Activated naive CD4-positive, alpha-beta T cell (primary cell): ENCODE measurements around the gene OAS2.
"Not testable (repeated sequence)": the region's sequence is repeated elsewhere in the genome, so short reads cannot be mapped to it uniquely, and the experiment has no call there.

ENCODE experiments used
- DNase-seq, 4 experiments: peaks; one replicate each; lab custom pipeline; 2025; lab: John Stamatoyannopoulos, UW

The OAS2 gene

DNA sequence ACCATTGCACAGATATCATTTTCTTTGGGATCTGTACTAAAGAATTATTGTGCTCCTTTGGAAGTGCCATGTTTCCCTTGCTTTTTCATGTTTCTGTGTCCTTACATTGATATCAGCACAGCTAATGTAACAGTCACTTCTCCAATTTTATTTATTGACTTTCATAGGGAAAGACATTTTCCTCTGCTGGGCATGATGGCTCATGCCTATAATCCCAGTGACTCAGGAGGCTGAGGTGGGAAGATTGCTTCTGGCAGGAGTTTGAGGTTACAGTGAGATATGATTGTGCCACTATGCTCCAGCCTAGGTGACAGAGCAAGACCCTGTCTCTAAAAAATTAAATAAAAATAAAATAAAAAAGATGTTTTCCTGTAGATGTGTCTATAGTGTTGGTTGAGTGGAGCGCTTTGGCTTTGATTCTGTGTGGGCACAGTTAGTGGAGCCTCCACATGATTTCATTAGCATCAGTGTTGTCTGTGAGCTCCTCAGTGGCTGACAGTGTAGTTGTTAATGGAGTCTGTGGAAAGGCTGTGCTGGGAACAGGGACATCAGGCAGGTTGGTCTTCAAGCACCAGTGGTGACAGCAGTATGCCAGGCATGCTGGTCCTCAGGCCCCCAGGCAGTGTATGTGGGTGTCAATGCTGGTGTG lies 7.4 kb downstream of the OAS2 start:
- no peak for DNase-seq

DNA sequence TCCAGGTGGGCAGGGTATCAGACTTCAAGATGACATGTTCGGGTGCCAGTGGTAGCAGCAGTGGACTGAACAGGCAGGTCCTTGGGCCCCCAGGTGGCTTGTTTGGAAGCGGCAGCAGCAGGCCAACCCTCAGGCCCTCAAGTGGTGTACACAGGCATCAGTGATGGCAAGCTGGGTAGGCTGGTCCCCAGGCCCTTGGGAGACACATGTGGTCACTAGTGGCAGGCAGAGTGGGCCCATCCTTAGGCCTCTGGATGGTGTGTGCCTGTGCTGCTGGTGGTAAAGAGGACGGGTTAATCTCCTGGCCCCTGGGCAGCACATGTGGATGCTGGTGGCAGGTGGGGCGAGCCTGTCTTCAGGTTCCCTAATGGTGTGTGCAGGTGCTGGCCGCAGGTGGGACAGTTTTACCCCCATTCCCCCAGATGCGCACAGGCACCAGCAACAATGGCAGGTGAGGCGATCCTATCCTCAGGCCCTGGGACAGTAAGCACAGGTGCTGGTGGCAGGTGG lies 8.0 kb downstream of the OAS2 start:
- DNase-seq, result no peak

- DNase-seq, result no peak
Observed at GRCh38 chr12:112987561-112987960, 9.2 kb downstream of the OAS2 start.

GRCh38 chr12:112988224-112988623 lies 9.9 kb downstream of the OAS2 start:
- no peak for DNase-seq

GRCh38 chr12:112988823-112989385 lies 10.6 kb downstream of the OAS2 start:
- DNase-seq, result not testable (repeated sequence)

- no peak for DNase-seq
Observed at GRCh38 chr12:112989806-112990205, 11.5 kb downstream of the OAS2 start.

GRCh38 chr12:112992541-112993398 lies 14.5 kb downstream of the OAS2 start:
- DNase-seq, result peak; percentile 9 to 36 (median 15)

GRCh38 chr12:112995008-112995407 lies 16.7 kb downstream of the OAS2 start:
- no peak for DNase-seq

GRCh38 chr12:112996501-112996900 lies 18.2 kb downstream of the OAS2 start:
- DNase-seq, result no peak

DNA sequence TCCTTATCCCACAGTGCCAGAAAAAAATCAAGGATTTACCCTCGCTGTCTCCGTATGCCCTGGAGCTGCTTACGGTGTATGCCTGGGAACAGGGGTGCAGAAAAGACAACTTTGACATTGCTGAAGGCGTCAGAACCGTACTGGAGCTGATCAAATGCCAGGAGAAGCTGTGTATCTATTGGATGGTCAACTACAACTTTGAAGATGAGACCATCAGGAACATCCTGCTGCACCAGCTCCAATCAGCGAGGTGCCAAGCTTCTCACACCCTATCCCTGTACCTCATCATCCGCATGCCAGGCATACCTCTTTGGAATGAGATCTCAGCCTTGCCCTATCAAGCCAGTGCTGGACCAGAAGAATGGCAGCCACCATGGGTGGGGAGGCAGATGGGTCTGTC lies 19.2 kb downstream of the OAS2 start:
- DNase-seq, result no peak

DNA sequence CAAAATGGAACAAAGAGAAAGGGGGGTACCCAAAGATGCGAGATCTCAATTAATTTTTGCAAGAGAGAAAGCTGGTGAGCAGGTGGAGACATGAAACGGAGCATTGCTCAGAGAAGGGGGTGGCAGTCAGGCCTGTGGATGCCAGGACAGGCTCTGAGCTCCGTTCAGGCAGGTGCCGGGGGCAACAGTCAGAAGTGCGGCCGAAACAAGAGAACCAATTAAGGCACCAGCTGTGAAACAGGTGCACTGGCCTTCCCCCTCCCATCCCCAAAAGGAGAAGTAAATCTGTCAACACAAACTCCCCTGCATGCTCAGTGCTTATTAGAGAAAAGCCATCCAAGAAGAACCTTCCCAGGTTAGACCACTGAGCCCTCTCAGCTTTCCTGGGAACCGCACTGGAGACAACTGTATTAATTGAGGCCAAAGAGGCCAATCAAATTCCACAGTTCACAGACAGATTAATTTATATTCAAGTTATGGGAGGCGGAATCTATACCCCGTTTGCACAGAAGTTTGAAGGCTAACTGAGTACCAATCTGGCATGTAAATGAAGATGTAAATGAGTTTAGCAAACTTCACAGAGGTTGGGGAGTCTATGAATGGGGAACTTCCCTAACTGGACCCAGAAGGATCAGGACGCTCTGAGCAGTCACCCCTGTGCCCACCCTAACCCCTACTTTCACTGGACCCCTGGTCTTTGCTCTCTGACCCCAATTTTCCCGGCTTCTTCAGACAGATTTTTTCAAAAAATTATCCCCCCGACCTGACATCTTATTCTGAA lies 20.9 kb downstream of the OAS2 start:
- no peak for DNase-seq

DNA sequence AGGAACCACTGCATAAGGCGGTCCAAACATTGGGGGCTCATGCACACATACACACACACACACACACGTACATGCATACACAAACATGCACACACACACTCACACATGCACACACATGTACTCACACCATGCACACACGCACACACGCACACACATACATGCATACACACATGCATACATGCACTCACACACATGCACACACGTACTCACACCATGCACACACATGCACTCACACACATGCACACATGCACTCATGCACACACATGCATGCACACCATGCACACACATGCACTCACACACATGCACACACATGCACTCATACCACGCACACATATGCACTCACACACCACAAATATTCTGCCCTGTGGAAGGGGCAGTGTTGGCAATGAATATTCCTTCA lies 22.1 kb downstream of the OAS2 start:
- DNase-seq, result no peak

- no peak for DNase-seq
Observed at GRCh38 chr12:113002155-113002554, 23.8 kb downstream of the OAS2 start.

- DNase-seq, result no peak
Observed at GRCh38 chr12:113002676-113003075, 24.4 kb downstream of the OAS2 start.

DNA sequence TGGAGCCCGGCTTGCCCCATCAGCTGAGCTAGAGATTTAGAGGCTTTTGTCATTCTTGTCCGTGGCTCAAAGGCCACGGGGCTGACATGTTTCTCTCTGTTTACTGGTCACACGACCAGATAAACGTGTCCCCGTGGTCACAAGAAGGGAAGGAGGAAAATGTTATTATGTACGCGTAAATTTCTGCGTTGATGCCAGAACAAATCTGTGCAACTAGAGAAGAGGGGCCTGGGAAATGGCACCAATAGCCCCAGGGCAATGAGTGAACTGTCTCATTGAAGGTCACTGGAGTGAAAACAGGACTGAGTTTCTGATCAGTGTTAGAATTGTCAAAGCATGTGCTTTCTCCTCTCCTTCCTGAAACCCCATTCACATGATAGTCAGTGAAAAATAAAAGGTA lies 25.3 kb downstream of the OAS2 start:
- no peak for DNase-seq

GRCh38 chr12:113005762-113006161 lies 27.4 kb downstream of the OAS2 start:
- DNase-seq, result no peak

DNA sequence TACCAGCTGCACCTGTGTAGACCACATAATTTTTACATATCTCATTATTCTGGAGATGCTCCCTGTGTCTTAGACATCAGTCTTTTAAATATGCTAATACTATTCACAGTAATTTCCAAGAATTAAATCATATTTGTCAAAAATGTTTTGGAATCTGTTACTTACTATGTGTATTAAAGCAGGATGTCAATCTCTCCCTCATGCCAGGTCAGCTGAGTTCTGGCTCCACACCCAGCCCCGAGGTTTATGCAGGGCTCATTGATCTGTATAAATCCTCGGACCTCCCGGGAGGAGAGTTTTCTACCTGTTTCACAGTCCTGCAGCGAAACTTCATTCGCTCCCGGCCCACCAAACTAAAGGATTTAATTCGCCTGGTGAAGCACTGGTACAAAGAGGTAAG lies 27.9 kb downstream of the OAS2 start:
- no peak for DNase-seq

GRCh38 chr12:113006641-113007040 lies 28.3 kb downstream of the OAS2 start:
- no peak for DNase-seq

GRCh38 chr12:113007166-113007565 lies 28.8 kb downstream of the OAS2 start:
- no peak for DNase-seq

- DNase-seq, result no peak
Observed at GRCh38 chr12:113010701-113011100, 32.4 kb downstream of the OAS2 start.

DNA sequence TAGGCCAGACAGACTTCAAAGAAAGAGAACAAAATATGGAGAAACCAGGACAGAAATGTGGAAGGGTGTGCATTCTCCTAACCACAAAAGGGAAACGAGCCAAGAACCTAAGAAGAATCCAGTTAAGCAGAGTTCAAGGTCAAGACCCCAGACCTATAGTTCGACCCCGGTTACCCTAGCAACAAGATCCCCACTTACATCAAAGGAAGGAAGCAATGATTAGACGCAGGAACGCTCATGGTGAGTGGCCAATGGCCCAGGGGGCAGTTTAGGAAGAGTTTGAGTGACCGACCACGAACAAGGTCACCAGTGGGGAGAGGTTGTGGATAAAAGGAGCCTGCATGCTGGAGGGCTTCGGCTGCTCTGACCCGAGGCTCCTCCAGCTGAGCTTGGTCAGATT lies 36.2 kb downstream of the OAS2 start:
- DNase-seq, result no peak

DNA sequence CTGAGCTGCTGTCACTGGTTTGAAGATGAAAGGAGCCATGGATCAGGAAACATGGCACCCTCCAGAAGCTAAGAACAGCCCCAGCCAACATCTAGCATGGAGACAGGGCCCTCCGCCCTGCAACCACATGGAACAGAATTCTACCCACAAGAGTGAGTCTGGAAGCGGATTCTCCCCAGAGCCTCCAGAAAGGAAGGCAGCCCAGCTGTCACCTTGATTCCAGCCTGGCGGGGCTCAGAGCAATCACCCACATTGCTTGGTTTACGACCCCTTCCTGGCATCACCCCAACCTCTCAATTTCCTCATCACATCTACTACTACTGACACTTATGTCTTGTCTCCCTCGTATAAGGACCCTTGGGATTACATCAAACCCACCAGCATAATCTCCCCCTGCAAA lies 38.5 kb downstream of the OAS2 start:
- no peak for DNase-seq
